HG03064 (cell line): ENCODE measurements around the gene HECW1.

Source experiments
- ATAC-seq: cut with Tn5 transposase; IDR thresholded peaks from one replicate; pipeline ENCODE4 v1.9.1; 2021; ENCODE audit warnings: low read depth; ENCODE audit not compliant: unreplicated experiment

HECW1 gene

DNA sequence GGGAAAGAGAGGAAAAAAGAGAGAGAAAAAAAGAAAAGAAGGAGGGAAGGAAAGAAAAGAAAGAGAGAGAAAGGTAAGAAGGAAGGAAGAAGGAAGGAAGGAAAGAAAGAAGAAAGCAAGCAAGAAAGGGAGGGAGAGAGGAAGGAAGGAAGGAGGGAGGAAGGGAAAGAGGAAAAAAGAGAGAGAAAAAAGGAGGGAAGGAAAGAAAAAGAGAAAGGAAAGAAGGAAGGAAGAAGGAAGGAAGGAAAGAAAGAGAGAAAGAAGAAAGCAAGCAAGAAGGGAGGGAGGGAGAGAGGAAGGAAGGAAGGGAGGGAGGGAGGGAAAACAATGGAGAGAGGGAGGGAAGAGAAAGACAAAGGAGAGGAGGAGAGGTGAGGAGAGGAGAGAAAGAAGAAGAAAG lies 135.3 kb downstream of the HECW1 start:
- ATAC-seq, result no peak

DNA sequence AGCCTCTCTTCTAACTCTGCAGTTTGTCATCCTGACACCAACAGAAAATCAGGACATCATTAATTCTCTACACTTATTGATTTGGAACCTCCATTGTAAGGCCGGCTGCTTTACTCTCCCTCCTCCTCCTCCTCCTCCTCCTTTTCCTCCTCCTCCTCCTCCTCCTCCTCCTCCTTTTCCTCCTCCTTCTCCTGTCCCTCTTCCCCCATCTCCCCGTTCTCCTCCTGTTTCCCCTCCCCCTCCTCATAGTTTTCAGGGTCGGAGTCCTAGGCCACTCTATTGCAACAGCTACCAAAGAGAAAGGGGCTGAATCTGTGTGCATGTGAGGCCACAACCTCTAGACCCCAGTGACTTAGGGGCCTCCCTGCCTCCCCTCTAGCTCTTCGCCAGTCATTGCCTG lies 136.1 kb downstream of the HECW1 start:
- ATAC-seq, result no peak

DNA sequence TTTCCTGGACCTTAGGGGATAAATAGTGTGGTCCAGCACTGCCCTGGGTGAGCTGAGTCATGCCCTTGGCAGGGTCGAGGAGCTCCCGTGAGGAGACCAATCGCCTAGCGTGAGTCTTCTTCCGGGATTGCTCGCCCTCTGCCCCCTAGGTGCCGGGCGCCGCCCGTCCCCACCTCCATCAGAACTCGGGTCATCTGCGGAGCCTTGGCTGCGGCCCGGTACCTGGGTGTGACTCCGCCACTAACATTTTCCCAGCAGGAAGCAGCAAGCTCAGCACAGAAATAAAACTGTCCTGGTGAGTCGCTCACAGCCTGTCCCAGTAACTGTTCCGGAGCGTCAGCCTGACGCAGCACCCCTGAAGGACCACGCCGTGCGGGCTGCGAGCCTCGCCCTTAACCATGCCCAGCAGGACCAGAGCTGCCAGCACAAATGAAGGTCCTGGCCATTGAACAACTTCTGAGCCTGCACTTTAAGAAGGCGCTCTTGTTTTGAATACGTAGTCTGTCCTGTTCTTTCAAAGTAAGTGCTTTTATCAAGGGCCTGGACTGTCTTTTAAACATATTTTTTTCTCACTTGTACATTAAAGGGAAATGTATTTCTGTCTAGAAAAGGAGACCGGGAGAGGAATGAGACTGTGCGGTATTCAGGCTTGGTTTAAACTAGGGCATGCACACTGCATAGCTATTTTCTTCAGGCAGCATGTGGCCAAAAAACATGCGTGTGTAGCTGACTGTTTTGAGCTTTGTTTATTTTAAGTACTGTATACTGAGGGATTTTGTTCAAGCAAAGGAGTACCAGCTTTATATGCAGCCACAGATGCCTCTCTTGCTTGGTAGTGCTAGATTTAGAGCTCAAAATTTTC lies 136.7 kb downstream of the HECW1 start:
- ATAC-seq, result no peak

DNA sequence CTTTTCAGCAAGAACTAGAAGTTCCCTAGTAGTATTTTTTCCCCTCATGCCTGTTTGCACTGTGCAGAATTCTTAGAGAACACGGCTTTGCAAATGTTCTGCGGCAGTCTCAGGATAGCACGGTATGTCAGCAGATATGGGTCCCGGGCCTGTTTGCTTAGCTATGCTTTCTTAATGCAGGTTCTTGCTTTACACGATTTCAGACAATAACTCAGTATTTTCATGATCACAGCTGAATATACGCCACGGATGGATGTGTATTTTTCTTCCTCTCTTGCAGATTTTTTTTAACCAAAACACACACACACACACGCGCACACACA lies 137.3 kb downstream of the HECW1 start:
- no peak for ATAC-seq

DNA sequence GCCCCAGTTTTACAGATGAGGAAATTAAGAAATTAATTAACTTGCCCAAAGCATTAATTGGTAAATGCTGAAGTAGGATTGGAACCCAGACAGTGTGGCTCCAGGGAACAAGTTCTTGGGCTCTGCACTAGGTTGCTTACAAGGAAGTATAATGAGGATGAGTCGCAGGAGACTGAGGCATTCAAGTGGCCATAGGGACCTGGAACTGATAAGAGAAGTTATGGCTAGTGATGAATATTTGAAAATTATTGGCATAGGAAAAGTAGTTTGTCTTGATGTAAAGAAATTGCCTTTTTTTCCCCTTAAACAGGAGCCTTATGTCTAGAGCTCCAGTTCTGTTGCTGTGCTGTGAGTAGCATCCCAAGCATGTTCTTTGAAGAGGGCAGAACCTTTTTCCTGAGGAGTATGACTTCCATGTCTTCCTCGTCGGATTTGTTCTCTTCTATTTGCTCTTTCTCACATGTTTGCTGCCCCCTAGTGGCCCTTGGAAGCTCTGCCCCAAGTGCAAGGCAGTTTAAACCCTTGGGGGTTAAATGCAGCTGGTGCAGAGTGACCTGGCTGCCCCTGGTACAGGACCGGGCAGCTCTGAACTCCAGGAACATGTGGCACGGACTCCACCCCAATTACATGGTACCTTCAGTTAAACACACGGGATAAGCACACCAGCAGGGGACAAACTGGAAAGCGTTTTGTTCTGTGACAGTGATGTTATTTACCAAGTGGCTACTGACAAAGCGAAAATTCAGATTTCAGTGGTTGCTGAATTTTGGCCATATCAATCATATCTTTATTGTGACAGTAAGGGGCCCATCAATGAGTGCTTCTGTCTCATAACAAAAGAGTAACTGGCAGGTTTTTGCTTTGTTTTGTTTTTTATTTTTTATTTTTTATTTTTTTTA lies 148.8 kb downstream of the HECW1 start:
- ATAC-seq, result no peak

DNA sequence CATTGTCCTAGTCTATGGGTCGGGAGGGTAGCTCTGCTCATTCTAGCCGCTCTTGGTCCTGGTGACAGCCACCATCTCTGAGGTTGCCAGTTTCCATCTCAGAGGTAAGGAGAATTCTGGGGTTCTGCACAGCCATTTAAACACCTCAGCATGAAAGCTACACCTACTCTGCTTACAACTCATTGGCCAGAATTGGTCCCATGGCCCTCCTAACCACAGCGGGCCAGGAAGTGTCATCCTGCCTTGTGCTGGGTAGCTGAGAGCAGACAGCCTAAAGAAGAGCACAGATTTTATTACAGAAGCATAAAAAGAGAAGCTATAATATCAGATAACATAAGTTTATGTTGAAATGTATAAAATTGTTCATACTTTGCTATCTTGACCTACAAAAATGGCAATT lies 152.7 kb downstream of the HECW1 start:
- ATAC-seq, result no peak

DNA sequence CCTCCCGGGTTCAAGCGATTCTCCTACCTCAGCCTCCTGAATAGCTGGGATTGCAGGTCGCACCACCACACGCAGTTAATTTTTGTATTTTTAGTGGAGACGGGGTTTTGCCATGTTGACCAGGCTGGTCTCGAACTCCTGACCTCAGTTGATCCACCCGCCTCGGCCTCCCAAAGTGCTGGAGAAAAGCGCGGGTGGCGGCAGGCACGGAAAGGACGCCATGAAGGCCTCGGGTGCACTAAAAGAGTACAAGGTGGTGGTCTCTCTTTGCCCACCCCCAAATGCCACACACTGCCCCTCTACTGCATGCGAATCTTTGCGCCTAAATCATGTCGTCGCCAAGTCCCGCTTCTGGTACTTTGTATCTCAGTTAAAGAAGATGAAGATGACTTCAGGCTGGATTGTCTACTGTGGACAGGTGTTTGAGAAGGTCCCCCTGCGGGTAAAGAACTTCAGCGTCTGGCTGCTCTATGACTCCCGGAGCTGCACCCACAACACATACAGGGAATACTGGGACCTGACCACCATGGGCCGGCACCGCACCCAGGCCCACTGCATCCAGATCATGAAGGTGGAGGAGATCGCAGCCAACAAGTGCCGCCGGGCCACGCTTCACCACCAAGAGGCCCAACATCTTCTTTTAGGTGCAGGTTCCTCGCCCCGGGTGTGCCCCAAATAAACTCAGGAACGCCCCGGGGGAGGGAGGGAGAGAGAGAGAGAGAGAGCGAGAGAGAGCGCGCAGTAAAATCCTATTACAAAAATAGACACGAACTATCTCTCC lies 161.7 kb downstream of the HECW1 start:
- ATAC-seq, result no peak

DNA sequence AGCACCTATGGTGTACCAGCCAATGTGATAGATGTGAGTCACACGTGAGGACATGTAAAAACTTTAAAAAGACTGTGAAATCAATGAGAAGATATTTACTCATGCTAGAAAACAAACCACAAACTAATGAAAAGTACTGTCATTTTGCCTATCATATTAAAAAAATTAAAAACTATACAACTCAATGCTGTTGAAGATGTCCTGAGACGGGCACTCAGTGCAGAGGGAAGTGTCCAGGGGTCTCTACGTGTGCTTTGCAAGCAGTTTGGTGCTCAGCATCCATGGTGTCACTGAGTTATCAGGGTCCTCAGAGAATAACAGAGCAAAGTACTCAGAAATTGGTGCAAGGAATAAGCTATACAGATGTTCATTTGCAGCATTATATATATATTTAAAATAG lies 162.3 kb downstream of the HECW1 start:
- no peak for ATAC-seq

DNA sequence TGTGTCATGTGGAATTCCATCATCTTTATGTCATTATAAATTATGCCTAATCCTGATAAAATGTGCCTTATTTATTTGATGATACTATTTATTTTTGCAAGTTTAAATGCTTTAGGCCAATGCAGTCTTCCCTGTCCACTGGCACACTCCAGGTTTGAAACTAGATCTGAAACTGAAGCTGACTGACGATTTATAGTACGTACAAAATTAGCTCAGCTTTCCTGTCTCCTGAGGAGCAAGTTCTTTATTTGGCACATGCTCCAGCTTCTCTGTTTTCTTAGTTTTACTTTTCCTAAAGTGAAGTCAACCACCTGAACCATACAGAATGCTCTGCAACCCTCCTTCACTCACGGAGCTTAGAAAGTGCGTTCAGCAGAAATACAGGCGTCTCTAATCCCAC lies 164.1 kb downstream of the HECW1 start:
- ATAC-seq, result no peak

DNA sequence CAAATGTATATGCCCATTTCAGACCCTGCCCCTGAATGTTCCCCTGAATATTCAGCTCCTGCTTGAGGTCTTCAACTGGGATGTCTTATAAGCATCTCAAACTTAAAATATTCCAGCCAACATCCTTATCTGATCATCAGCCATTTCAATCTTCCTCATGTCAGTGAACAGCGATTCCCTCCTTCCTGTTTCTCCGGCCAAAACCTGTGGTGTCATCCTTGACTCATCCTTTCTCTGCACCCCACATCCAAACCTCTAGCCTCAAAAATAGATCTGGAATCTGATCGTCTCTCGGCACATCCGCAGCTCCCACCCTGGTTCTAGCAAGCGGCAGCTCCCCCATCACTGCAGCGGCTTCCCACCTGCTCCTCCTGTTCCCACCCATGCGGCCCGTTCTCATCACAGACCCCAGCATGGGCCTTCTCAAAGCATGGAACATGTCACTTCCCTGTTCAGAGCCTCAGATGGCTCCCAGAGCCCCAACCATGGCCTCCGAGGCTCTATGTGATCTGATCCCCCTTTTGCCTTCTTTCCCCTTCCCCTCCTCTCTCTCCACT lies 165.7 kb downstream of the HECW1 start:
- no peak for ATAC-seq

DNA sequence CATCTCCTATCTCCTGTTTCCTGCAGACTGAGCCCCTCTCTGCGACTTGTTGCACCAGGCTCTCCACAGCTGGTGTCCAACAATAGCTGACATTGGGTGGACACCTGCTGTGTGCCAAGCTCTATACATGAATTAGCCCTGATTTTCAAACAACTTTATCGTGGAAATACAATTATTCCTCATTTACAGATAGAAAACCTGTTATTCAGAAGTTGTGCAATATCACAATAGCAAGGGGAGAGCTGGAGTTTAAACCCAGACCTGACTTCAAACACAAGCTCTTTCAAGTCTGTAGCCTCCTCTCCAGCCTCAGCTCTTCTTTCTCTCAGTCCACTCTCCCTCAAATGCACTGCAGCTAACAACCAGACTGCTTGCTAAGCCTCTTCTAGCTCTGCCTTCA lies 168.8 kb downstream of the HECW1 start:
- ATAC-seq, result no peak

DNA sequence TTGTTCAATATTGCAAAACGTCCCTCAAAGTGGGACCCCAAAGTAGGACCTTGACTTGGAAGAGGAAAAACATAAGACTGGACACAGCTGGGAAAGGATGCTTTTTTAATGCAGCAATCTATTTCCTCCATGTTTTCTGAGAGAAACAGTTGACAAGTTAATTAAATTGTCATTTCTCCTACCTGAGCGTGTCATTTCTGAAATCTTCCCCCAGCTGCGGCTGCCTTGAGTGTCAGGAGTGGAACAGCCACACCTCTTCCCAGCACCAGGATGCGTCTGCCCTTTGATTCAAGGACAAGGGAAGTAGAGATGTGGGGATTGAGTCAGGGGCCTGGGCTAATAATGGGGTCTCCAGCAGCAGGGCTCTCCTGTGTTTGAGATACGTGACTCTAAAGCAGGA lies 171.3 kb downstream of the HECW1 start:
- no peak for ATAC-seq

DNA sequence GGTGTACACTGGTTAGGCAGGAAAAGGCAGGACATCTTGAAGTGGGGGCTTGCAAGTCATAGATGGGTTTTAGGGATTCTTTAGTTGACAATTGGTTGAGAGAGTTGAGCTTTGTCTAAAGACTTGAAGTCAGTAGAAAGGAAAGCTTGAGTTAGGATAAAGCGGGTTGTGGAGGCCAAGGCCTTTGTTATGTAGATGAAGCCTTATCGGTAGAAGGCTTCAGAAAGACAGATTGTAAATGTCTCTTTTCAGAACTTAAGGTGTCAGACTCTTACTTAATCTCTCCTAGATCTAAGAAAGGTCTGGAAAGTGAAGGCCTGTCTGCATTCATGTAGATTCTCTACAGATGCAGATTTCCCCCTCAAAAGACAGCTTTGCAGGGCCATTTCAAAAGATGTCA lies 177.4 kb downstream of the HECW1 start:
- ATAC-seq, result no peak

DNA sequence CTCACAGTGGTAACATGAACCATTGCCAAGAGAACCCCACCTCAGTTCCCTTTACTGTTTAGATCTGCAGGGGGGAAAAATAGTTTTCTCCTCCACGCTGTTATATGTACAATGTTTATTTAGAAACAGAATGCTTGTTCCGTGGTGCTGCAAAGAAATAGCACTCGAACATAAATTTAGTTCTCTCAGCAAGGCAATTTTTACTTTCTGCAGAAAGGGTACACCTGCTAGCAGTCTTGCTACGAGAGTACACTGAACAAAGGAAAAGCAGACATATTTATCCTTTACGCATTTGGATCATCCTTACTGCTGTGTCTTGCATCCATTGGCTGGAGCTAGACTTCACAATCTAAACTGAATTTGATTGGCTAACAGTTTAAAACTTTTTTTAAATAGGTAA lies 178.5 kb downstream of the HECW1 start:
- no peak for ATAC-seq

DNA sequence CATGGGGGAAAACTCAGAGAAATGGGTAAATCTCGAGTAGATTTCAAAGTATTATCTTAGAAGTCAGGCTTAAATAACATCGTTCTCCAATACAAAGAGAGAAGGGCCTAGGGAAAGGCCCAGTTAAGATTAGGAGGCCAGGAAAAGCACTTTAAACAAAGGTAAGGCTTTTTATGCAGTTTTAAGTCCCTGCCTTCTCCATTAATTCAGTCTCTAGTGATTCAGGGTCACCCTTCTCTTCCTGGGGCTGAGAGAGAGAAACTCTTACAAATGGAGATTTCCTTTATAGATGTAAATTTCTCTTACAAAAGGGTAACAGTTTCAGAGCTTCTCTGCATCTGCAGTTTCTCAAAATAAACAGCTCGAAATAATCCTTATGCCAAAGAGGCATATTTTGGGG lies 179.3 kb downstream of the HECW1 start:
- ATAC-seq, result no peak

DNA sequence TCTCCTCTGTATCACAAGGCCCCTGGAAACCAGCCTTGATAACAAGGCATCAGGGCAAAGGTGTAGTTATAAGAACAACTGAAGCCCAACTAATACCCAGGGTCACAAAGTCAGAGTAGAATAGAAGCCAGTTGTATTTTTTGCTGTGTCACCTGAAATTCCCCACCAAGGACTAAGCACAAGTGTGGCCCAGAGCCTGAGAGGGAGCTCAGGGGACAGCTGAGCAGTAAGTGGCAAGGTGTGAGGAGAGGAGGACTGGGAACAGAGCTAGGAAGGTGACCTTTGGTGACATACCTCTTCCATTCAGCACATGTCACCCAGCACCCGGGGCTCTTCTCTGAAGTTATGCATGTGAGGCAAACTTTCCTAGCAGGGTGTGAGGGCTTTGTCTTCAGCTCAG lies 179.9 kb downstream of the HECW1 start:
- no peak for ATAC-seq

DNA sequence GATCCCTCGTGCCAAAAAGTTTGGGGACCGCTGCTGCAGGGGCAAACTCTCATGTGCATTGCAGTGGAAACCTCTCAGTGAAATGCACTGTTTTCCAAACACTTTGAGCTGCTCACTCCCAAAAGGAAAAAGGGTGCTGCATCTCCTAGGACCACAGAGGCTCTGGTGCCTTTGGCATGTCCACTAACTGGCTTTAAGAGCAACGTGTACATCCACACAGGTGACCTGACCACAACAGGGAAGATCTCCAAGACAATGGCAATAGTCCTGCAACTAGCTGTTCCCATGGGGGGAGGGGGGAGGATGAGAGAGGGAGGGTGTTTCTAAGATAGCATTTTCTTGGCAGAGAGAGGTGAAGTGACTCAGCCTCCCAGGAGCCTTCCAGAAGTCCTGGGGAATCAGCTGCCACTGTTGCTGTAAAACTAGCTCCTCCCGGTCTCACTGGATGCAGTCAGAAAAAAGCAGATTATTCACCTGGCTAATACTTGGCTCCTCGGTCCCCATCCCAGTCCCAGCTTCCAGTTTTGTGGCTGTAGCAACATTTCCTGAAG lies 181.7 kb downstream of the HECW1 start:
- no peak for ATAC-seq

DNA sequence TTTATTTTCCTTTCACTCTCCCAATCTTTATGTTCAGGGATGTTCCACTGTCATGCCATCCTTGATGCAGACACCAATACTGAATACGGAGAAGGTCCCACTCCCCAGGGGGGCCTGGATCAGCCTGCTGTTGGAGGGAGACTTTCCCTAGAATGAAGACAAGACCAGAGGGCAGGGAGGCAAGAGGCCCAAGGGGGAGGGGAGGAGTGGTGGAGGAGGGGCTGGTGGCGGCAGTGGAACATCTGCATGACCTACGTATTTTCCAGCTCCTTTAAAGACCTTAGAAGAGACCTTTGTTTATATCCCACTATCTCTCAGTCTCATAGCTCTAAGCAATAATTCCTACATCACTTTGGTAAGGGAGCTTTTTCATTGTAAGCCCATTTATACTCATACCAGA lies 183.0 kb downstream of the HECW1 start:
- no peak for ATAC-seq

DNA sequence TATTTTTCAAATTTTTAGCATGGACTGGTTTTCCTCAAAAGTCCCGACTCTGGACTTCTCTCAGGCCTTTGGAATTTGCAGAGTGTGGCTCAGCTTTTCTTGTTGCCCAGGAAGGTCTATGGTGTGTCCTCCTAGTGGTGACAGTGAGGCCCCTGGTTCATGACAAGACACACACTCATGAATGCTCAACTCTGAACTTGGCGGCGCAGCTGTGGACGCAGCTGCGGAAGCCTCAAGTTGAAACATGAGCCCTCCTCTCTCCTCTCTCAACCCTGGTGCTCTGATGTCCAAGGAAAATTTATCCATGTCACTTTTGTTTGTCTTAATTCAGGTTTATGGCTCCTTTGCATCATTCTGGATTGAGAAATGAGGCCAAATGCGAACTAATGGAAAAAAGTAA lies 183.9 kb downstream of the HECW1 start:
- ATAC-seq, result no peak

DNA sequence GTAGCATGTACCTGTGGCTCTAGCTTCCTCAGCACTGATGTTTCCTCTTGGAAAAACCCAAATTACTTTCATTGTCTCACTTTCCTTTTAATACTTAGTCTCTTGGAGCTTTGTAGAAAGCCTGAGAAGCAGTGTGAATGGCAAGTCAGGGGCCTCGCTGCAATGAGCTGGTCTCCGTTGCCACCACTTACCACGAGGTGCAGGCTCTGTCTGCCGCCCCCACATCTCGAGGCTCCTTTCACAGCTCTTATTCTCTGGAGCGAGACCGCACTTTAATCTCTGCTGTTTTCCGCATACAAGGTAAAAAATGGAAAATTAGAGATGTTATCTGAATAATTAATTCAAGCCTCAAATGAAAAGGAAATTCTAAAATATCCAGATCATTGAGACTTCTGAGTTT lies 186.2 kb downstream of the HECW1 start:
- ATAC-seq, result no peak

DNA sequence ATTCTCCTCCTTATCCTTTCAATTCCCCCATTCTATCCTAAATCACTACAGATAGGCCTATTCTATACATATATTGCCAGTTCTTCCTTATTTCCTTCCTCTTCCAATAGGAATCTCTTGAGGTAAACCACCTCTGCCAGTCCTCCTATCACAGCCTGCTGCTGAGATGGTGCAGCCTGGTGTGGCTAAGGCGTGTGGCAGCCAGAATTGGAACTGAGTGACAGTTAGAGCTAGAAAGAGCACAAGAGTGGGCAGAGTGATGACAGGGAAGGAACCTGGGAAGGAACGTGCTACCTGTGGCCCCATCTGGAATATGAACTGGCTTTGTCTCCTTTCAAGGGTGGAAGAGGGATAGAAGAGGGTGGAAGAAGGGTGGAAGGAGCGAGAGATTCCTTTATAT lies 187.7 kb downstream of the HECW1 start:
- ATAC-seq, result no peak
